Measurements from ENCODE around the gene CPED1. TPM values are rescaled to one million over a fixed set of nuclear protein-coding genes. Genes with fewer than 3 reads are reported as not detected.

Gene CPED1
- total and polyA plus RNA-seq, 10 of the 15 experiments (the other 5 are each of a cell fraction or from before 2014, with no cell fraction given), result 0.01 to 0.77 (median 0.10) TPM; not detected in 1

DNA sequence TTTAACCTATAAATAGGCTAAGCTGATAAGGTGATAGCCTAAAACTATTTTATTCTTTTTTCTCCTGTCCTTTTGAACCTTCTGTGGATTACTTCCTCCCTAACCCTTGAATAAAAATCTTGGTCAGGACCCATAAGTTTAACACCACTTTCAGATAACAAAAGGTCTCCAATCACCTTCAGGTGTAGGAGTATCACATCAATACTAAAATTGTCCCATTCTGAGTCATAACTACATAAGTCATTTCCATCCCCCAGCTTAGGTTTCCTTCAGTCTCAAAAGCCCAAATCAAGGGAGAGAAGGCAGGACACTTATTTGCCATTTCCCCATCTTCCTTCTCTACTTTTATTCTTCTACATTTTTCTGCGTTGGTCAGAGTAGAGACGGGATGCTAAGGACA, 283.4 kb downstream of the CPED1 start:
- in situ Hi-C loops (cut with MboI) (no loop called here), intact Hi-C loops (cut with micrococcal nuclease; ENCODE audit: unreplicated experiment) (no loop called here)
- no peak overlapping the region for H3K4me3 ChIP-seq
- H3K4me2 ChIP-seq (ENCODE audit: control insufficient read depth, insufficient read depth), result no peak overlapping the region
- H3K9me3 ChIP-seq (replicated peaks; ENCODE audit: control insufficient read depth, insufficient read depth, low read length), result no peaks in the 10 kb centered on the region; the same call in 2 of the 3 replicates
- peaks cover 11% of the 10 kb centered on the region for H3K4me1 ChIP-seq (ENCODE audit: control insufficient read depth, insufficient read depth, low read length)
- TF ChIP-seq, protein P1, sequence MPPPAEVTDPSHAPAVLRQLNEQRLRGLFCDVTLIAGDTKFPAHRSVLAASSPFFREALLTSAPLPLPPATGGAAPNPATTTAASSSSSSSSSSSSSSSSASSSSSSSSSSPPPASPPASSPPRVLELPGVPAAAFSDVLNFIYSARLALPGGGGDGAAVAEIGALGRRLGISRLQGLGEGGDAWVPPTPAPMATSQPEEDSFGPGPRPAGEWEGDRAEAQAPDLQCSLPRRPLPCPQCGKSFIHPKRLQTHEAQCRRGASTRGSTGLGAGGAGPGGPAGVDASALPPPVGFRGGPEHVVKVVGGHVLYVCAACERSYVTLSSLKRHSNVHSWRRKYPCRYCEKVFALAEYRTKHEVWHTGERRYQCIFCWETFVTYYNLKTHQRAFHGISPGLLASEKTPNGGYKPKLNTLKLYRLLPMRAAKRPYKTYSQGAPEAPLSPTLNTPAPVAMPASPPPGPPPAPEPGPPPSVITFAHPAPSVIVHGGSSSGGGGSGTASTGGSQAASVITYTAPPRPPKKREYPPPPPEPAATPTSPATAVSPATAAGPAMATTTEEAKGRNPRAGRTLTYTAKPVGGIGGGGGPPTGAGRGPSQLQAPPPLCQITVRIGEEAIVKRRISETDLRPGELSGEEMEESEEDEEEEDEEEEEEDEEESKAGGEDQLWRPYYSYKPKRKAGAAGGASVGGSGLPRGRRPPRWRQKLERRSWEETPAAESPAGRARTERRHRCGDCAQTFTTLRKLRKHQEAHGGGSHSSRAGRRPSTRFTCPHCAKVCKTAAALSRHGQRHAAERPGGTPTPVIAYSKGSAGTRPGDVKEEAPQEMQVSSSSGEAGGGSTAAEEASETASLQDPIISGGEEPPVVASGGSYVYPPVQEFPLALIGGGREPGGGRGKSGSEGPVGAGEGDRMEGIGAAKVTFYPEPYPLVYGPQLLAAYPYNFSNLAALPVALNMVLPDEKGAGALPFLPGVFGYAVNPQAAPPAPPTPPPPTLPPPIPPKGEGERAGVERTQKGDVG (CRISPR knock-in tag; IDR thresholded peaks at IDR 0.05), result no peak
- TF ChIP-seq IRF4 (IDR thresholded peaks at IDR 0.05; ENCODE audit: low read depth, low read length), result peak; percentile 38; the same call in 1 of the 2 replicates
- TF ChIP-seq RUNX3 (IDR thresholded peaks at IDR 0.05; ENCODE audit: low read length), result 0 out of 2 replicates have a peak, but pooled peaks have one; percentile 4
- TF ChIP-seq JUNB (IDR thresholded peaks at IDR 0.05), result peak; percentile 44; the same call in 1 of the 2 replicates
- TF ChIP-seq NFIC (IDR thresholded peaks at IDR 0.05; ENCODE audit: low read depth, low read length), result 0 out of 2 replicates have a peak, but pooled peaks have one; percentile 31
- SMC1A ChIA-PET (ENCODE audit: uncharacterized antibody, unreplicated experiment), result no interaction called here
- WGBS (ENCODE audit: insufficient coverage, insufficient replicate concordance, low lambda C conversion rate, missing lambda C conversion rate), result 100% methylated on average over 2 of the region's 2 CpGs
- no peak overlapping the region for H2AFZ ChIP-seq (ENCODE audit: control insufficient read depth, low read depth, low read length)
- ATAC-seq, result peak; percentile 71
- CTCF ChIA-PET, result interaction anchor here (0.9 to 1.1 kb wide), 2 partner anchors 33 to 52 kb away, joined by 3 read pairs; no protein-coding TSS in a partner anchor
- POLR2A ChIA-PET, result no interaction called here
- no peaks in the 10 kb centered on the region for H4K20me1 ChIP-seq (ENCODE audit: control insufficient read depth, insufficient read depth)
- H3K79me2 ChIP-seq (ENCODE audit: control insufficient read depth, insufficient read depth, low read length), result no peaks in the 10 kb centered on the region
- no TSS peak for BruUV-seq (replicated peaks)
- FAIRE-seq, result no peak
- no peak overlapping the region for H3K27ac ChIP-seq (ENCODE audit: control insufficient read depth, insufficient read depth)
- DNase-seq (ENCODE audit: low read depth, low spot score), result no peak
- RAD21 ChIA-PET (ENCODE audit: unreplicated experiment), result no interaction called here
- H3K27me3 ChIP-seq (replicated peaks in 1 of 2; ENCODE audit: control insufficient read depth in 2 of 2, insufficient read depth in 2 of 2, low read length in 1 of 2), result no peaks in the 10 kb centered on the region
- H3K36me3 ChIP-seq (ENCODE audit: control insufficient read depth in 2 of 2, insufficient read depth in 2 of 2, low read length in 1 of 2), result no peaks in the 10 kb centered on the region
- H3K9ac ChIP-seq (ENCODE audit: control insufficient read depth, insufficient read depth, low read length), result no peak overlapping the region
